ENCODE results near the gene KDF1. TPM values are rescaled to one million over a fixed set of nuclear protein-coding genes. Genes with fewer than 3 reads are reported as not detected.

The KDF1 gene
- total and polyA plus RNA-seq, 2 of the 13 experiments (the other 11 are each of a cell fraction or from before 2014, with no cell fraction given) = 1.9 to 4.9 TPM

DNA sequence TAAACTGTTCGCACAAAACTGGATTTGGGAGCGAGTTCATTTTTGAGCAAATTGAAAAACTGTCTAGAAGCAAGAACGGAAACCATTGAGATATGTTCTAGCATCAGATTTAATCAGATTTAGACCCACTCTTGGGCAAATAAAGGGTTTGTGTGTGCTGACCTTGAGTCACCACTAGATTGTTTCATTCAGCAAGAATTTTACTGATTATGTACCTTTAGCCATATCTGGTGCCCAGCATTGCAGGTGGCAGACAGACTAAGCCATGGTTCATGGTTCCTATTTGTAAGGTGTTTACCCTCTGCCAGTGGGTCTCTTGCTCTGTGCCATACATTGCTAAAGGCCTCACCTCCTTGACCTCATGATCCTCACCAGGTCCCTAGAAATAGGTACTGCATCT is 37.4 kb downstream of the KDF1 start:
- H3K9ac ChIP-seq (ENCODE audit: insufficient read depth, low read depth, low read length) = peak overlapping the region; percentile 94
- intact Hi-C loops (cut with micrococcal nuclease; ENCODE audit: unreplicated experiment) (no loop called here), in situ Hi-C loops (cut with HindIII; ENCODE audit: extremely low pct_ligation_motif_present, low pct_unique_long_range_greater_than_20kb) (no loop called here)
- ChIA-PET POLR2A (interaction anchor here (3.4 kb wide), 1 partner anchor 9 kb away, joined by 31 read pairs; the partner anchor contains the start of gene NR0B2), CTCF (ENCODE audit: low intra/inter-chr PET ratio, low total read pairs) (no interaction called here)
- peak overlapping the region; percentile 64 to 98 (median 82) for H3K4me3 ChIP-seq (replicated peaks in 1 of 3; ENCODE audit: insufficient read depth in 1 of 3, low read depth in 2 of 3, low read length in 3 of 3)
- DNase-seq (ENCODE audit: low spot score) = peak; percentile 43
- peaks cover 51% of the 10 kb centered on the region for H3K4me1 ChIP-seq (ENCODE audit: insufficient read depth, low read length)
- BruUV-seq (replicated peaks) = no TSS peak
- no peaks in the 10 kb centered on the region for H3K9me3 ChIP-seq (ENCODE audit: low read length)
- FAIRE-seq = no peak
- H3K4me2 ChIP-seq (ENCODE audit: low read depth, low read length) = peak overlapping the region; percentile 97
- H3K27me3 ChIP-seq (ENCODE audit: control insufficient read depth in 1 of 2, insufficient read depth in 2 of 2, low read length in 2 of 2) = no peaks in the 10 kb centered on the region; a peak in 1 of 5 replicates
- H4K20me1 ChIP-seq (ENCODE audit: insufficient read depth, low read length) = peaks cover 4% of the 10 kb centered on the region; the same call in 1 of the 2 replicates
- WGBS (ENCODE audit: low lambda C conversion rate) = 73% methylated on average over 3 of the region's 3 CpGs
- TF ChIP-seq, protein P1, sequence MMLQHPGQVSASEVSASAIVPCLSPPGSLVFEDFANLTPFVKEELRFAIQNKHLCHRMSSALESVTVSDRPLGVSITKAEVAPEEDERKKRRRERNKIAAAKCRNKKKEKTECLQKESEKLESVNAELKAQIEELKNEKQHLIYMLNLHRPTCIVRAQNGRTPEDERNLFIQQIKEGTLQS (CRISPR knock-in tag; IDR thresholded peaks at IDR 0.05) = 0 out of 2 replicates have a peak, but pooled peaks have one; percentile 13
- TF ChIP-seq ZNF331 (CRISPR knock-in tag; IDR thresholded peaks at IDR 0.05) (0 out of 2 replicates have a peak, but pooled peaks have one; percentile 9), FOSL2 (CRISPR knock-in tag; IDR thresholded peaks at IDR 0.05) (0 out of 2 replicates have a peak, but pooled peaks have one; percentile 10), SOX5 (CRISPR knock-in tag; IDR thresholded peaks at IDR 0.05; ENCODE audit: borderline replicate concordance) (0 out of 2 replicates have a peak, but pooled peaks have one; percentile 29), RFXAP (CRISPR knock-in tag; IDR thresholded peaks at IDR 0.05; ENCODE audit: borderline replicate concordance) (no peak), HOXA5 (CRISPR knock-in tag; IDR thresholded peaks at IDR 0.05) (0 out of 2 replicates have a peak, but pooled peaks have one; percentile 32), POLR2A (IDR thresholded peaks at IDR 0.05; ENCODE audit: insufficient read depth in 1 of 2, low read depth in 2 of 2, low read length in 2 of 2) (0 out of 4 replicates have a peak, but pooled peaks of 1 of the 2 experiments have one; percentile 21), TAF1 (CRISPR knock-in tag; IDR thresholded peaks at IDR 0.05) (0 out of 2 replicates have a peak, but pooled peaks have one; percentile 14)
- TF ChIP-seq, protein P2, sequence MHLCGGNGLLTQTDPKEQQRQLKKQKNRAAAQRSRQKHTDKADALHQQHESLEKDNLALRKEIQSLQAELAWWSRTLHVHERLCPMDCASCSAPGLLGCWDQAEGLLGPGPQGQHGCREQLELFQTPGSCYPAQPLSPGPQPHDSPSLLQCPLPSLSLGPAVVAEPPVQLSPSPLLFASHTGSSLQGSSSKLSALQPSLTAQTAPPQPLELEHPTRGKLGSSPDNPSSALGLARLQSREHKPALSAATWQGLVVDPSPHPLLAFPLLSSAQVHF (CRISPR knock-in tag; IDR thresholded peaks at IDR 0.05) = no peak
- TF ChIP-seq, protein P3, sequence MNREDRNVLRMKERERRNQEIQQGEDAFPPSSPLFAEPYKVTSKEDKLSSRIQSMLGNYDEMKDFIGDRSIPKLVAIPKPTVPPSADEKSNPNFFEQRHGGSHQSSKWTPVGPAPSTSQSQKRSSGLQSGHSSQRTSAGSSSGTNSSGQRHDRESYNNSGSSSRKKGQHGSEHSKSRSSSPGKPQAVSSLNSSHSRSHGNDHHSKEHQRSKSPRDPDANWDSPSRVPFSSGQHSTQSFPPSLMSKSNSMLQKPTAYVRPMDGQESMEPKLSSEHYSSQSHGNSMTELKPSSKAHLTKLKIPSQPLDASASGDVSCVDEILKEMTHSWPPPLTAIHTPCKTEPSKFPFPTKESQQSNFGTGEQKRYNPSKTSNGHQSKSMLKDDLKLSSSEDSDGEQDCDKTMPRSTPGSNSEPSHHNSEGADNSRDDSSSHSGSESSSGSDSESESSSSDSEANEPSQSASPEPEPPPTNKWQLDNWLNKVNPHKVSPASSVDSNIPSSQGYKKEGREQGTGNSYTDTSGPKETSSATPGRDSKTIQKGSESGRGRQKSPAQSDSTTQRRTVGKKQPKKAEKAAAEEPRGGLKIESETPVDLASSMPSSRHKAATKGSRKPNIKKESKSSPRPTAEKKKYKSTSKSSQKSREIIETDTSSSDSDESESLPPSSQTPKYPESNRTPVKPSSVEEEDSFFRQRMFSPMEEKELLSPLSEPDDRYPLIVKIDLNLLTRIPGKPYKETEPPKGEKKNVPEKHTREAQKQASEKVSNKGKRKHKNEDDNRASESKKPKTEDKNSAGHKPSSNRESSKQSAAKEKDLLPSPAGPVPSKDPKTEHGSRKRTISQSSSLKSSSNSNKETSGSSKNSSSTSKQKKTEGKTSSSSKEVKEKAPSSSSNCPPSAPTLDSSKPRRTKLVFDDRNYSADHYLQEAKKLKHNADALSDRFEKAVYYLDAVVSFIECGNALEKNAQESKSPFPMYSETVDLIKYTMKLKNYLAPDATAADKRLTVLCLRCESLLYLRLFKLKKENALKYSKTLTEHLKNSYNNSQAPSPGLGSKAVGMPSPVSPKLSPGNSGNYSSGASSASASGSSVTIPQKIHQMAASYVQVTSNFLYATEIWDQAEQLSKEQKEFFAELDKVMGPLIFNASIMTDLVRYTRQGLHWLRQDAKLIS (CRISPR knock-in tag; IDR thresholded peaks at IDR 0.05) = no peak
- peaks cover 10 to 29% of the 10 kb centered on the region in 2 experiments for H3K36me3 ChIP-seq (replicated peaks in 1 of 2; ENCODE audit: control insufficient read depth in 1 of 2, insufficient read depth in 2 of 2, low read length in 2 of 2)
- H3K27ac ChIP-seq (ENCODE audit: extremely low read length, insufficient read depth, low read length) = peak overlapping the region; percentile 77
- no peak for ATAC-seq
- no peak overlapping the region for H2AFZ ChIP-seq (ENCODE audit: low read length)
- H3K79me2 ChIP-seq (ENCODE audit: insufficient read depth, low read length) = peaks cover 43% of the 10 kb centered on the region
